GM21825 (cell line): Measurements from ENCODE around the gene ARRB2.
"Not testable (repeated sequence)": the region's sequence is repeated elsewhere in the genome, so short reads cannot be mapped to it uniquely, and the experiment has no call there.

Experiments used
- ATAC-seq: cut with Tn5 transposase; IDR thresholded peaks from one replicate; pipeline ENCODE4 v1.9.1; 2021; ENCODE audit warnings: mild to moderate bottlenecking, moderate library complexity; ENCODE audit not compliant: unreplicated experiment

Gene ARRB2

DNA sequence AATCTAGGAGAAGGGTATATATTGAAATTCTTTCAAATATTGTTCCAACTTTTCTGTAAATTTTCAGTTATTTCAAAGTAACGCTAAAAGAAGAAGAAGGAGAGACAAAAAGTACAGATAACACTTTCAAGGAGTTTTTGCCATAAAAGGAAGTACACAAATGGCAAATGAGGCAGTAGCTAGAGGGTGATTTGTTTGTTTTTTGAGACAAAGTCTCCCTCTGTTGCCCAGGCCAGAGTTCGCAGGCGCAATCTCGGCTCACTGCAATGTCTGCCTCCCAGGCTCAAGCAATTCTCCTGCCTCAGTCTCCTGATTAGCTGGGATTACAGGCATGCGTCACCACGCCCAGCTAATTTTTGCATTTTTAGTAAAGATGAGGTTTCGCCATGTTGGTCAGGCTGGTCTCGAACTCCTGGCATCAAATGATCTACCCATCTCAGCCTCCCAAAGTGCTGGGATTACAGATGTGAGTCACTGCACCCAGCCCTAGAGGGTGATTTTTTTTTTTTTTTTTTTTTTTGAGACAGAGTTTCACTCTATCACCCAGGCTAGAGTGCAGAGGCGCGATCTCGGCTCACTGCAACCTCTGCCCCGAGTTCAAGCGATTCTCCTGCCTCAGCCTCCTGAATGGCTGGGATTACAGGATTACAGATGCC is 10.9 kb upstream of the ARRB2 start:
- not testable (repeated sequence) for ATAC-seq

DNA sequence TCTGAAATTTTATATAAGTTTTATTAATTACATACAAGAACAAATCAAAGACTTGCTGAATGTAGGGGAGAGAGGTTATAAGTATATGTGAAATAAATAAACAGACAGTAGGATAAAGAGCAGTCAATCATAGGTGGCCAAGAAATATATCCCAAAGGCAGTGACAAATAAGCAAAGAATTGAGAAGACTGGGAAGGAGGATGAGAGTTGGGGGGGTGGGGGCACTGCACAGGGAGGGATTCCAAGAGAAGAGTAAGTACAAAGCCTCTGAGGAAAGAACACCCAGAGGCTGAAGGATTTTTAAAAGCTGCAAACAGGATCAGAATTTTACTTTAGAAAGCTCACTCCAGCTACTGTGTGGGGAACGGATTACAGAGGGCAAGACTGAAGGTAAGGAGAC is 9.3 kb upstream of the ARRB2 start:
- no peak for ATAC-seq

DNA sequence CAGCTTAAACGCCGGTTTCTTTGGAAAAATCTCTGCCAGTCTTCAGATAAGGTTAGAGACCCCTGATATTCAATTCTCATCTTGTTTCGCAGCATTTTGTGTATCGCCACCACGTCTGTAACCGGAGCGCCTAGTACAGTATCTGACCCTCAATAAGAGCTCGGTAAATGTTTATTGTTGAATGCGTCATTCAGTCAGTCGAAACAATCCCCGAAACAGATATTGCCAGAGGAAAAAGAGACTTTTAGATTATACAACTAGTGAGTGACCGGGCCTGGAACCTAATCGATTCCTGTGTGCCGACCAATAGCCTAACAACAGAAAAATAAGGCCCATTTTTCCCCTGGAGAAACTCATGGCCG is 7.1 kb upstream of the ARRB2 start:
- no peak for ATAC-seq

DNA sequence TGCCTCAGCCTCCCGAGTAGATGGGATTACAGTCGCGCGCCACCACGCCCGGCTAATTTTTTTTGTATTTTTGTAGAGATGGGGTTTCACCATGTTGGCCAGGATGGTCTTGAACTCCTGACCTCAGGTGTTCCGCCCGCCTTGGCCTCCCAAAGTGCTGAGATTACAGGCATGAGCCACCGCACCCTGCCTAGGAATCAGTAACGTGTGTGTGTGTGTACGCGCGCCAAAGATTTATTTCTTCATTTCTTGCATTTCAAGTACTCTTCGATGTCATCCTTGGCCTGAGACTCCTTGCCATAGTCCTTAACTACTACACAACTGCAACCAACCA is 5.9 kb upstream of the ARRB2 start:
- ATAC-seq: not testable (repeated sequence)

DNA sequence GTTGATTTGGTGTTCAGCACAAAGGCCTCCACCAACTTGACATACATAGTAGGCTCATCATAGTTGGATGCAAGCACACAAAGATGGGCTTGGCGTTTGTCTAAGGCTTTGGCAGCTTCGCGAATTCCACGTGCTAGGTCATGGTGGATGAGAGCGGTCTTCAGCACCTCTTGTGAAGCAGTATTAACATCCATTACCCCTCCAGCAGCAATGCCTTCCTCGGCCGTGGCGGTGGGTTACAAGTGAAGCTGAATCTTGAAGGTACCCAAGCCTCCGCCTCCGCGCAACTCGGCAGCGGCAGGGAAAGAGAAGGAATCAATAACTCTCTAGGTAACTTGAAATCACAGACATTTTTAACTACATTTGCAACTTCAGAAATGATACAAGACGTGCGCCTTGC is 5.4 kb upstream of the ARRB2 start:
- ATAC-seq: no peak

DNA sequence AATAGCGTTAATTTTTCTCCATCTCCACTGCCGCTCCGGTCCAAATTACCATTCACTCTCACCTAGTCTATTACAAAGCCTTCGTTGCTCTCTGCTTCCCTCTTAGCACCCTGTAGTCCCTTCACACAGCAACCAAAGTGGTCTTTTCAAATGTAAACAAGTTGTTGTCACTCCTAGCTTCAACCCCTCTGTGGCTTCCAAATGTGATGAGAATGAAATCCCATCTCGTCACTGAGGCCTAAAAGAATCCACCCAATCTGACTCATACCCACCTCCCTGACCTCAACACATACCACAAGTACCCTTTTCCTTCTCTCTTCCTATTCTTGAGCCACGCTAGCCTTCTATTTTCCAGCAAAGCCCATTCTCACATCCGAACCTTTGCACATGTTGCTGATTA is 4.3 kb upstream of the ARRB2 start:
- no peak for ATAC-seq

DNA sequence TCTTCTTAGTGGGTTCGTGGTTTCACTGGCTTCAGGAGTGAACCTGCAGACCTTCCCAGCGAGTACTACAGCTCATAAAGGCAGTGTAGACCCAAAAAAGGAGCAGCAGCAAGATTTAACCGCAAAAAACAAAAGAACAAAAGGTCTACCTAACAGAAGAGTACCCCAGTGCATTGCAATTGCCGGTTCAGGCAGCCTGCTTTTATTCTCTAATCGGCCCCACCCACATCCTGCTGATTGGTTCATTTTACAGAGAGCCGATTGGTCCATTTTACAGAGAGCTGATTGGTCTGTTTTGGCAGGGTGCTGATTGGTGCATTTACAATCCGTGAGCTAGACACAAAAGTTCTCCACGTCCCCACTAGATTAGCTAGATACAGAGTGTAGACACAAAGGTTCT is 2.0 kb upstream of the ARRB2 start:
- ATAC-seq: no peak

DNA sequence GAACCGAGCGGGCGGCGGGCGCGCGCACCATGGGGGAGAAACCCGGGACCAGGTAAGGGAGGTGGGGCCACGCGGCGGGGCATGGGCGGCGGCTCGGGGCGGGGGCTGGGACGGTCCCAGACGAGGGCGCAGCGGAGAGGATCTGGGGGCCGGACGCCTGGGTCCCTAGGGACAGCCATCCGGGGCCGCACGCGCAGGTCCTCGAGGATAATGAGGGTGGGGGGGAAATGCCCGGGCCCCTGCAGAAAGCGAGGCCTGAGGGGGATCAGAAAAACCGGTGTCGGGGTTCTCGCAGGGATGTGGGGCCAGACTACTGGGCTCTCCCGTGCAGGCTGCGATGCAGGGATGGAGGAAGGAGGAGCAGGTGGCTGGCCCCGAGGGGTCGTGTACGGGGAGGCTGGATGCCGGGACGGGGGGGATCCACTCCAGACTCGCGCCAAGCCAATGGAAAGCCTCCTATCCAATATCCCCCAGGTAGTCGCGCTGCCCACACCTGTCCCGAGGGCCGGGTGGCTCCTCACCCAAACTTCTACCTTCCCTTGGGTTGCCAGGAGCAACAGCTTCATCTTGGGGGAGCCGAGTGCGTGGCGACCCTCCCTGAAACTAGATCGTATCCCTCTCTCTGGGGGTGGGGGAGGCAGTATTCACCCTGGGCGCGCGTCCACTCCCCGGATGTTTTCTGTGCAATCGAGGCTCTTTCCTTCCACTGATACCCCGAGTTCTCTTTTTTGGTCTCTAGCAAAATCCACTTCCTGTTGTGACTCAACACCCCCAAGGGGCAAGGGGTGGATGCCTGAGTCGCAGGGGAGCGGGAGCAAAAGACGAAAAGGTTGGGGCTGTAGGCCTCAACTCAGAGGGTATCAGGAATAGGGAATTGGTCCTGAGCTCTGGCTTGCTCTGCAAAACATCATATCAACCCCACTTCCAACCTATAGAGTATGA is 532 bp downstream of the ARRB2 start:
- ATAC-seq: peak; percentile 6

DNA sequence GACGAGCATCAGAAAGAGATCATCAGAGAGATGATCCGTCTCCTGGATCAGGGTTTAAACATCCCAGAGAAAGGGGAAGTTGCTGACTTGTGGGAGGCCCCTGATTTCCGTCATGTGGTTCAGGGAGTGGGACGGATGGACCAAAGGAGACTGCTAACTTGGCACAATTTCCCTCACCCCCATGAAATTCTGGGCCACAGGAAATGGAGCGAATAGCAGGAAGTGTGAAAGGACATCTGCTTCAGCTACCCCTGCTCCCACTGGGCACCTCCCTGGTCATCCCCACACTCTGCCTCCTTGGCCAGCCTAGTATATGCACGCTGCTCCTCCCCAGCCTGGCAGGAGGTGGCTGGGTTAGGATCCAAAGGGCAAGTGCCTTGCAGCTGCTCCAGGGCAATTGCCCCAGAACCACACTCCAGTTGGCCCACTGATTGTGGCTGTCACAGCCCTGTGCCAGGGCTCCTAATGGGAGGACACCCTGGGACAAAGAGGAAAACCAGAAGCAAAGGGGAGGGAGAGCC is 1.3 kb downstream of the ARRB2 start:
- no peak for ATAC-seq

DNA sequence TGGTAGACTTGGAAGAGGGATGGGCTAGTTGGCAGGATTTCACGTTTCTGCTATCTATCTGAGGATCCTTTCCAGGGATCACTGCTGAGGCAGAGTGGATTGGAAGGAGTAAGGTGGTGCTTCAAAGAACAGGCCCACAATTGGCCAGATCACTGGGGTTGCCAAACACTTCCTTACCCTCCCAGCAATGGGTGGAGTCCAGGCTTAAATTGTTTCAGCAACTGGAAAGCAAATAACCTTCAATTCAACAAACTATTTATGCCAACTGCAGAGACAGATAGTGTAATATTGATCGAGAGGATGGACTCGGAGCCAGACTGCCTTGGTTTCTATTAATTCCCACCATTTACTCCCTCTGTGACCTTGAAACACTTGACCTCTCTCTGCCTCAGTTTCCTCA is 2.1 kb downstream of the ARRB2 start:
- no peak for ATAC-seq

DNA sequence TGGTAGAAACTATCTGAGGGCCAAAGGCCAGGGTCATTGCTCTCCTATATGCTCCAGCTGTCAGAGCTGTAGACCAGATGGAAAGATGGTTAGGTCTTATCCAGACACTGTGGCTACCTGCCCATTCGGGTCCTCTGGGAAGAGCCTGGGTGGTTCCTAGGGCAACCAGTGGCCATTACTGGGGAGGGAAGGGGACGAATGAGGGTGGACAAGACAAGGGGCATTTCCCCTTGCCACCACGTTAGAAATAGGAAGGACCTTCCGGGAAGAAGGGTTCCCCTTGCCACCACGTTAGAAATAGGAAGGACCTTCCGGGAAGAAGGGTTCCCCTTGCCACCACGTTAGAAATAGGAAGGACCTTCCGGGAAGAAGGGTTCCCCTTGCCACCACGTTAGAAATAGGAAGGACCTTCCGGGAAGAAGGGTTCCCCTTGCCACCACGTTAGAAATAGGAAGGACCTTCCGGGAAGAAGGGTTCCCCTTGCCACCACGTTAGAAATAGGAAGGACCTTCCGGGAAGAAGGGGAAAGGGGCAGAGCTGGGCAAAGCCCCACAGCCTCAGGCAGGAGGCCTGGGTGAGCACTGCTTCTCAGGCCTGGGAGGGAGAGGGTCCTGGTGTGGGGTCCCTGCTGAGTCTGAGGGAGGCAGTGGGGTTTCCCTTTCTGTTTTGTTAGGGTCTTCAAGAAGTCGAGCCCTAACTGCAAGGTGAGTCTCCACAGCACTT is 4.1 kb downstream of the ARRB2 start:
- not testable (repeated sequence) for ATAC-seq

DNA sequence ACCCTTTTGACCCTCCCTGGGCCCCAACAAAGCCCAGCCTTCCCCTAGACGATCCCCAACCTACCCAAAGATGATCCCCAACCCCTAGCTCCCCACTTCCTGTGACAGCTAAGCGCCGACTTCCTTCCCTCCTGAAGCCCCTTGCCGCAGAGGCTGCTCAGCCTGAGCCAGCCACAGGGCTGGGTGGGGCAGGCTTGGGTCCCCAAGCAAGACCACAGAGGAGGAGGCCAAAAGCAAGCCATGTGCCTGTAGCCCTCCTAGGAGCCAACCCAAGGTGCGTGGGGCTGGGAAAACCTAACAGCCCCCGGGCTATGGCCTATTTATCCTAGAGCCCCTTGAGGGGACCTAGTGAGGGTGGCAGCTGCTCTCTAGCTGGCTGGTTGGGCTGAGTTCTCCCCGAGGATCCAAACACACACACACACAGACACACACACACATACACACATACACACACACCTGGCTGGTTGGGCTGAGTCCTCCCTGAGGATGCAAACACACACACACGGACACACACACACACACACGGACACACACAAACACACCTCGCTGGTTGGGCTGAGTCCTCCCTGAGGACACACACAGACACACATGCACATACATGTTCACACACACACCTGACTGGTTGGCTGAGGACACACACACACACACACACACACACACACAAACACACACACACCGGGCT is 4.8 kb downstream of the ARRB2 start:
- no peak for ATAC-seq

DNA sequence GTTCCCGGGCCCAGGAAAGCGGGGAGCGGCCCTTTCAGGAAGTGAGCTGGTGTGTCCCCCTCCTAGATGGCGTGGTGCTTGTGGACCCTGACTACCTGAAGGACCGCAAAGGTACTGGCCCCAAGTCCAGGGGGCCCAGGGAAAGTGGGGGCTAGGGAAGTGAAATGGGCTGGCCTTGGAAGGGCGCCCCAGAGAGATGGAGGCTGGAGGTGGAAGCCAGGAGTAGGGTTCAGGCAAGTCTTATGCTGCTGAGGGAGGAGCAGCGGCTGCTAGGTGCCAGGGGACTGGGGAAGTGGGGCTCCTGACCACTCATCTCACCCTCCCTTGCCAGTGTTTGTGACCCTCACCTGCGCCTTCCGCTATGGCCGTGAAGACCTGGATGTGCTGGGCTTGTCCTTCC is 5.6 kb downstream of the ARRB2 start:
- ATAC-seq: no peak

DNA sequence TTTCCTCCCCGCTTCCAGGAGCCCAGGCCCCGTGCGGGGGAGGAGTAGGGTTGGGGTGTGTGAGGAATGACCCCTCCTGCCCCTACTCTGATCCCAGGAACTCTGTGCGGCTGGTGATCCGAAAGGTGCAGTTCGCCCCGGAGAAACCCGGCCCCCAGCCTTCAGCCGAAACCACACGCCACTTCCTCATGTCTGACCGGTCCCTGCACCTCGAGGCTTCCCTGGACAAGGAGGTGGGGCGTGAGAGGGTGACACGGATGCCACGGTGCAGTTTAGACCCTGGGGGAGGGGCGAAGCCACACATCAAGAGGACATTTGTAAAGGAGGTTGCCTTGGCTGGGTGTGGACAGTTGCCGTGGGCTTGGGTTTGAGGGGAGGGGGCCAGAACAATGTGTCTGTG is 7.4 kb downstream of the ARRB2 start:
- no peak for ATAC-seq

DNA sequence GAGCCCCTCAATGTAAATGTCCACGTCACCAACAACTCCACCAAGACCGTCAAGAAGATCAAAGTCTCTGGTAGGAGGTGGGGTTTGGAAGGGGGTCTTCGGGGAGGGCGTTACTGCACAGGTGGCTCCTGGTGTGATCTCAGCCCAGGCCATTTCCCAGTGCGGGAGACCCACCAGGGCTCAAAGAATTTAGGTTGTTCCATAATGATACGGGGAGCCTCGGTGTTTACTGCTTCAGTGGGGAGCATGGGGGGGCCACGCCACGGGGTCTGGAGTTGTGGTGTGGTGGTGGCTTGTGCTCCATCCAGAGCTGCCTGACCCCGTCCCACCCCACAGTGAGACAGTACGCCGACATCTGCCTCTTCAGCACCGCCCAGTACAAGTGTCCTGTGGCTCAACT is 7.8 kb downstream of the ARRB2 start:
- ATAC-seq: no peak

DNA sequence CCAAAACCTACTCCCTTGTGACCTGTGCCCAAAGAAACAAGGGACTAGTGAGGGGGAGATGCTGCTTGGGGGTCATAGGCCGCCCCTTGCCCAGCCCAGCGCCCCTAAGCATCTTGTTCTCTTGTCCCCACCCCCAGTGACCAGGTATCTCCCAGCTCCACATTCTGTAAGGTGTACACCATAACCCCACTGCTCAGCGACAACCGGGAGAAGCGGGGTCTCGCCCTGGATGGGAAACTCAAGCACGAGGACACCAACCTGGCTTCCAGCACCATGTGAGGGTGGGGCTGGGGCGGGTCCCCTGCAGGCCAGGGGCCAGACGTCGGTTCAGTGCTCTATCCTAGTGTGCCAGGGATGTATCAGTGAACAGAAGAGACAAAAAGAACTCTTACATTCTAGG is 8.7 kb downstream of the ARRB2 start:
- ATAC-seq: no peak

DNA sequence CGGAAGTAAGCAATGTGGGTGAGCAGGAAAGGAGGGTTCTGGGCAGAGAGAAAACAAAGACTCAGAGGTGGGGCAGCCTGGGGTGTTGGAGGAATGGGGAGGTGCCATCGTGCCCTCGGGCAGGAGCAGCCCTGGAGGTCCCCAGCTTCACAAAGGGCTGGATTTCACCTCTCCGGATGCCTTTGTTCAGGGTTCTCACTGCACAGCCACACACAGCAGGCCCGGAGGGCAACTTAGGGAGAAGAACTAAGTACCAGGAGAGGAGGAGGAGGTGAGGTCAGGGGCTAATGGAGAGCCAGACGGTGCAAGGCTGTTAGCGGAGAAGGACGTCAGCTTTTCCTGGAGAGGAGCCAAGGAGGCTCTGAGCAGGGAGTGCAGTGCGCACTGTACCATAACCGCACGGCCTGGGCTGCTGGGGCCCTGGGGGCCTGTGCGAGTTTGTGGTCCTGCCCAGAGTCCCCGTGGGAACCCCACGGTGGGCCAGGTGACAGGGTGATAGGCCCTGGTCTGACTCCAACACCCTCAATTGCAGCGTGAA is 9.3 kb downstream of the ARRB2 start:
- ATAC-seq: no peak

DNA sequence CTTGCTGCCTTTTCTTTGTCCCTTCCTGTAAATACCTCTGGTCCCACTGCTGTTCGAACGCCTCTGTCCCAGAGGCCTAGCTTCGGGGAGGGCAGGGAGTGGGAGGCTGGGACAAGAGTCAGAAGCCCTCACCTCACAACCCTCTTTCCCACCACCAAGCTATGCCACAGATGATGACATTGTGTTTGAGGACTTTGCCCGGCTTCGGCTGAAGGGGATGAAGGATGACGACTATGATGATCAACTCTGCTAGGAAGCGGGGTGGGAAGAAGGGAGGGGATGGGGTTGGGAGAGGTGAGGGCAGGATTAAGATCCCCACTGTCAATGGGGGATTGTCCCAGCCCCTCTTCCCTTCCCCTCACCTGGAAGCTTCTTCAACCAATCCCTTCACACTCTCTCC is 10.4 kb downstream of the ARRB2 start:
- ATAC-seq: no peak

DNA sequence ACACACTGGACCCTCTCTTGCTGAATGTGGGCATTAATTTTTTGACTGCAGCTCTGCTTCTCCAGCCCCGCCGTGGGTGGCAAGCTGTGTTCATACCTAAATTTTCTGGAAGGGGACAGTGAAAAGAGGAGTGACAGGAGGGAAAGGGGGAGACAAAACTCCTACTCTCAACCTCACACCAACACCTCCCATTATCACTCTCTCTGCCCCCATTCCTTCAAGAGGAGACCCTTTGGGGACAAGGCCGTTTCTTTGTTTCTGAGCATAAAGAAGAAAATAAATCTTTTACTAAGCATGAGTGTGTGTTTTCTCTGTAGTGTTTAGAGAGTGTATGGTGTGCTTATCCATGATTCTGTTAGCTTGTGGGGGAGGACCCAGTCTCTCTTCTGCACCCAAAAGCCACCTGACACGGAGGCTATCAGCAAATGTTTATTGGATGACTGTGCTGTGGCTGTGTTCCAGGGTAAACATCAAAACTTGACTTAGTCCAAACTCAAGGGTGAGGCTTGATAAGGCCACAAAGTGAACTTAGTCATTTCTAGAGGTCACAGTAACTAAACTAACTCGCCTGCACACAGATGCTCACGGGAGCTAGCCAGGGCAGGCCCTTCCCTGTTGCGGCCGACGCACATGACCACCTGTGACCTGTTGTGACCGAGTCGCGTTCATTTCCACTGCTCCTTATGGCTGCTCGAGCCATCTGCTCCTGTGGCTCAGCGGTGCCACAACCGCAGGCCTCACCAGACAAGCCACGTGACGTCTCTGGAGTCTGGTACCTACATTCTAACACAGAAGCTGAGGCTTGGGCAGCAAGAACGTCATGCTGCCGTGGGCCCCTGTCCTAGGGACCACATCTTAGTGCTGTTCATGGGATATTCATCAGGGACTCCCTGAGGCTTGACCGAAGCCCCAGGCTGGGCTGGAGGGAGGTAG is 11.0 kb downstream of the ARRB2 start:
- no peak for ATAC-seq
